Activated CD4-positive, alpha-beta memory T cell treated with anti-CD3 and anti-CD28 coated beads, Interleukin-2, amount 10 ng/mL, durations not matched to agents 7 days and 5 days (primary cell): ENCODE measurements around the gene PRG3. TPM values are rescaled to one million over a fixed set of nuclear protein-coding genes. Genes with fewer than 3 reads are reported as not detected.
A peak's percentile ranks its signal among the peaks of the same experiment; 100 is the strongest.
"Not testable (repeated sequence)": the region's sequence is repeated elsewhere in the genome, so short reads cannot be mapped to it uniquely, and the experiment has no call there.

Experiments used
- CTCF ChIA-PET: fragments of 350-600 bp; sonication (Branson Sonifier 250); formaldehyde crosslinking; loops from one replicate; lab custom pipeline; 2021; ENCODE audit warnings: antibody characterized with exemption, inconsistent platforms; lab: Charles Lee
- POLR2A ChIA-PET: fragments of 350-600 bp; sonication (Branson Sonifier 250); formaldehyde crosslinking; loops from one replicate; lab custom pipeline; 2021; ENCODE audit warnings: antibody characterized with exemption; lab: Charles Lee
- DNase-seq: peaks from one replicate; pipeline ENCODE4 v3.0.0-alpha.2; 2020
- H3K27ac Mint-ChIP-seq: one replicate; pipeline ENCODE4 v1.8.0; 2021; ENCODE audit warnings: mild to moderate bottlenecking, mixed read lengths
- H3K27me3 Mint-ChIP-seq: one replicate; pipeline ENCODE4 v1.8.0; 2021; ENCODE audit warnings: mixed read lengths
- H3K36me3 Mint-ChIP-seq: one replicate; pipeline ENCODE4 v1.8.0; 2021; ENCODE audit warnings: low read depth, mixed read lengths
- H3K4me1 Mint-ChIP-seq: one replicate; pipeline ENCODE4 v1.8.0; 2021; ENCODE audit warnings: mixed read lengths
- H3K4me3 Mint-ChIP-seq: one replicate; pipeline ENCODE4 v1.8.0; 2021; ENCODE audit warnings: mild to moderate bottlenecking, mixed read lengths
- H3K9me3 Mint-ChIP-seq: one replicate; pipeline ENCODE4 v1.8.0; 2021; ENCODE audit warnings: mixed read lengths
- total RNA-seq, 2 experiments: library from RNA; stranded (reverse); gene quantifications; one replicate each; pipeline ENCODE4 v1.2.3, GENCODE V29; 2021

Gene PRG3
- total RNA-seq, 2 experiments from 2014 or later: not detected

- Mint-ChIP-seq H3K4me1 (peaks cover 31% of the 10 kb centered on the region), H3K27me3 (peaks cover 15% of the 10 kb centered on the region), H3K36me3 (peaks cover 17% of the 10 kb centered on the region), H3K4me3 (no peak within 1 kb of the TSS), H3K9me3 (no peaks in the 10 kb centered on the region), H3K27ac (no peak within 1 kb of the TSS)
- DNase-seq: no peak
- ChIA-PET POLR2A (interaction anchor here (6.4 kb wide), 1 partner anchor 13 kb away, joined by 127 read pairs; the partner anchor contains the start of gene TNKS1BP1), CTCF (interaction anchor here (0.9 to 1.5 kb wide), 6 partner anchors 10 to 440 kb away, joined by 3 to 4 read pairs (median 3); partner anchors contain the start of gene TNKS1BP1)
These were observed 42.8 kb downstream of the PRG3 start, which contains the start of gene P2RX3 for GRCh38 chr11:57338142-57338541. Gene P2RX3 (plus strand): TSS chr11:57338352. CDS start chr11:57338551, 199 bp downstream.

DNA sequence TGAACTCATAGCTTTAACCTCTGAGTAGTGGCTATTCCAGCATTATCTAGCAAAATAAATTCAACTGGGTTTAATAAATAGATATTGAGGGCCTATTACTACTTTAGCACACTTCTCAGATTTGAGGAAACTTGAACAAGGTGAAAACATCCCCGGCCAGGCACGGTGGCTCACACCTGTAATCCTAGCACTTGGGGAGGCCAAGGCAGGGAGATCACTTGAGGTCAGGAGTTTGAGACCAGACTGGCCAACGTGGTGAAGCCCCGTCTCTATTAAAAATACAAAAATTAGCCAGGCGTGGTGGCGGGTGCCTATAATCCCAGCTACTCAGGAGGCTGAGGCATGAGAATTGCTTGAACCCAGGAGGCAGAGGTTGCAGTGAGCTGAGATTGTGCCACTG is 44.1 kb downstream of the PRG3 start:
- ChIA-PET POLR2A (interaction anchor here (2.7 to 6.4 kb wide), 2 partner anchors 12 to 25 kb away, joined by 12 to 127 read pairs; partner anchors contain the start of gene TNKS1BP1), CTCF (interaction anchor here (0.7 to 1.1 kb wide), 4 partner anchors 9 to 191 kb away, joined by 3 to 4 read pairs (median 3); no protein-coding TSS in a partner anchor)
- H3K4me3 Mint-ChIP-seq, H3K9me3 Mint-ChIP-seq, DNase-seq: not testable (repeated sequence)
- Mint-ChIP-seq H3K36me3 (peaks cover 28% of the 10 kb centered on the region), H3K4me1 (peaks cover 39% of the 10 kb centered on the region), H3K27ac (peak overlapping the region; percentile 98), H3K27me3 (peaks cover 15% of the 10 kb centered on the region)

DNA sequence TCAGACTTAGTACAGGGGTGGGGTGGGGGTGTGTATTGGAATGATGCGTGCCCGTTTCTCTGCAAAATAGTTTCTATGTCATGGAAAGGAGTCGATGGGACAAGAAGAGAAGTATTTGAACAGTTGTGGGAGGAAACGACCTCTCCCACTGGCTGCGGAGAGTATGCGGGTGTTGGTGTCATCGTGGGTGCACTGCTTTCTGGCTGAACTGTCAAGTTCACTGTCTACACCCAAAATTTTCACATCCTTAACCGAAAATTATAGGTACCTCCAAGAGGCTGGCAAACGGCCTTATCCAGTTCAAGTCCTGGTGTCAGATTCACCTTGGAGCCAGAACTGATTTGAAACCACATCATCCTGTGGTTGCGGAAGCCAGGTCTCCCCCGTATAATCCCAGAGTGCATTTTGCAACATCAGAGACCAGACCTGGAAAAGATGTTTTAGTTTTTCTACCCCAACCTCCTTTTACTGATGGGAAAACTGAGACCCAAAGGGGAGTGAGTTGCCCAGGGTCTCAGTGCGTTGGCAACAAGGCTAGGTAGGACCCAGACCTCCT is 44.8 kb downstream of the PRG3 start:
- H3K9me3 Mint-ChIP-seq: no peaks in the 10 kb centered on the region
- DNase-seq: peak; percentile 39
- peak overlapping the region; percentile 98 for H3K27ac Mint-ChIP-seq
- peaks cover 15% of the 10 kb centered on the region for H3K27me3 Mint-ChIP-seq
- CTCF ChIA-PET: interaction anchor here (1.1 to 3.0 kb wide), 4 partner anchors 10 to 191 kb away, joined by 3 to 18 read pairs (median 6); partner anchors contain the start of gene TNKS1BP1
- peaks cover 35% of the 10 kb centered on the region for H3K36me3 Mint-ChIP-seq
- peaks cover 40% of the 10 kb centered on the region for H3K4me1 Mint-ChIP-seq
- POLR2A ChIA-PET: interaction anchor here (1.3 to 6.4 kb wide), 5 partner anchors 11 to 1770 kb away, joined by 4 to 127 read pairs (median 9); partner anchors contain the start of genes FAM111B, SLC43A3 and TNKS1BP1
- peak overlapping the region; percentile 97 for H3K4me3 Mint-ChIP-seq

DNA sequence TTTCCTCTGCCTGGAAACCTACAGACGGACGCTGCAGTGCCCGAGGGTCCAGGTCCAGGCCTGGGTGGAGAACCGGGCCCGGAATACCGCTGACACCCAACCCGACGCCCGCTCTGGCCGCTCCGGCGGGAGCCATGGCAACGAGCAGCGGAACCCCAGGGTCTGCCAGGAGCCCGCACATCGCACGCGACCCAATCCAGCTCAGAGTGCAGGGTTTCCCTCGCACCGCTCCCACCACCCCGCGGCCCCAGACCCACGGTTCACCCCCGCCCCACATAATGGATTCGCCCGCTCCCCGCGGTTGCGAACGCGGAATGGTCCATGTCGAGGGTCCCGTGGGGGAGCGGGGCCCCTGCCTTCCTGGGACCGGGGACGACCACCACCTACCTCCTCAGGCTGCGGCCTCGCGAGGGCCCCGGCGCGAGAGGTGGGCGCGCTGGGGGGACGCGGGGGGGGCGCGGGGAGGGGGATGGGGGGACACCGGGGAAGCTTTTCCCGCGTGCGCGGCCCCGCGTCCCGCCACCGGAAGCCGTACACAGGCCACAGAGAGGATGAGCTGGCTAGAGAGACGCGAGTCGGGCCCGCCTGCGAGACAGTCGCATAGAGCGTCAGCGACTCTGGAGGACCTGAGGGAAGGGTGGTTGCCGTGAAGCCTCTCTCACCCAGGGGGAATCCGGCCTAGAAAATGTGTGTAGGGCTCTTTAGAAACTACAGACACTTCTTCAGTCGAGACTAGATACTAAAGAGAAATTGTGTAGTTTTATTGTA is 45.4 kb downstream of the PRG3 start, which contains the start of gene SSRP1:
SSRP1 (minus strand) TSS at position 550 of the 768 bp plus-strand sequence. CDS start 771 bp downstream, outside the sequence.
- peak; percentile 89 for DNase-seq
- H3K27me3 Mint-ChIP-seq: peaks cover 13% of the 10 kb centered on the region
- no peaks in the 10 kb centered on the region for H3K9me3 Mint-ChIP-seq
- peaks cover 42% of the 10 kb centered on the region for H3K36me3 Mint-ChIP-seq
- POLR2A ChIA-PET: interaction anchor here (0.5 to 6.4 kb wide), 10 partner anchors 11 to 1771 kb away, joined by 3 to 127 read pairs (median 4); partner anchors contain the start of genes FAM111B, MED19, SELENOH and SLC43A3
- H3K4me3 Mint-ChIP-seq: peak within 1 kb of the TSS; percentile 97
- H3K27ac Mint-ChIP-seq: peak within 1 kb of the TSS; percentile 98
- CTCF ChIA-PET: interaction anchor here (0.7 to 3.0 kb wide), 5 partner anchors 10 to 191 kb away, joined by 3 to 18 read pairs (median 6); partner anchors contain the start of gene TNKS1BP1
- H3K4me1 Mint-ChIP-seq: peaks cover 45% of the 10 kb centered on the region

DNA sequence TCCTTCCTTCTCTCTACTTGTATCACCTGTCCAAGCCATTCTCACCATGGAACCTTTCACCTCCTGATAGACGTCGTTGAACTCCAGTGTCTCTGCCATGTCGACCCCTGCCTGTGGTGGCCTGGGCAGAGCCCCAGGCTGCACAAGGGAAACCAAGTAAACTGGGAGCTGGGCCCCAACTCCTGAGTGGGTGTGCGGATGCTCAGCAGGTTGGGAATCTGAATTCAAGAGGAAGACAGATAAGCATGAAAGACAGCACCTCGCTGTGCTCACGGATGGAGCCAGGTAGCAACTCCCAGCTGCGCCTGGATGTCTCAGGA is 46.0 kb downstream of the PRG3 start:
- H3K27ac Mint-ChIP-seq: peak overlapping the region; percentile 84
- ChIA-PET CTCF (interaction anchor here (0.7 to 3.0 kb wide), 5 partner anchors 9 to 192 kb away, joined by 3 to 18 read pairs (median 6); partner anchors contain the start of gene TNKS1BP1), POLR2A (interaction anchor here (0.5 to 6.4 kb wide), 11 partner anchors 10 to 1772 kb away, joined by 3 to 127 read pairs (median 4); partner anchors contain the start of genes FAM111B, MED19, SELENOH and SLC43A3)
- H3K27me3 Mint-ChIP-seq: peaks cover 9% of the 10 kb centered on the region
- H3K9me3 Mint-ChIP-seq: no peaks in the 10 kb centered on the region
- H3K36me3 Mint-ChIP-seq: peaks cover 47% of the 10 kb centered on the region
- H3K4me3 Mint-ChIP-seq: peak overlapping the region; percentile 97
- no peak for DNase-seq
- peaks cover 51% of the 10 kb centered on the region for H3K4me1 Mint-ChIP-seq

DNA sequence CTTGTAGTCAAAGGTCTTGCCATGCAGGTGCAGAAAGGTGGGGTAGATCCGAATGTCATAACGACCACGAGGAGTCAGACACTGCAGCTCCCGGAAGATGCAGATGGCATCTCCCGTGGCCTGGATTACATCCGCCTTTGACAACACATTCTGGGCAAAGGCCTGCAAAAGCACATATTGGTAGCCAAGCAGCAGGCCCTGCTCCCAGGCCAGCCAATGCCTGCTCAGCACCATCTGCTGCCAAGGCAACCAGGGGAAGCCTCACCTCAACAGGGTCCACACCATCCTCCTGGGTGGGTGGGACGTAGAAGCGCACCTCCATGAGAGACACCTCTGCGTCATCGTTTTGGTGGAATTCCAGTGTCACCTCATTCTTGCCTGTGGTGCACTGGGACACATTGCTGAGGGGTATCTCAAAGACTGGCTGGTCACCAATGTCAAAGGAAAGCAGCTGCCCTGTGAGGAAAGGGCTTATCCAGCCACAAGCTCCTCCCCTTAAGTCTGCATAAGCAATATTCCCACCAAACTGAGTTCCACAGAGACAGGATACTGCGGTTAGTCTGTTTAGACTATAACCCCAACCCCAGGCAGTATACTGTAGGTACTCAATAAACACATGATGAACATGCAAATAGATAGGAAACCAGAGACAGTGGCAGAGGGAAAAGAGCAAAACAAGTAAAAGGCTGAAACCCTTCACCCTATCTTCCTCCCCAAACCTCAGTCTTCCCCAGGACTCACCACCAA is 48.1 kb downstream of the PRG3 start:
- H3K4me3 Mint-ChIP-seq: no peak overlapping the region
- DNase-seq: no peak
- POLR2A ChIA-PET: interaction anchor here (6.4 kb wide), 1 partner anchor 8 kb away, joined by 127 read pairs; the partner anchor contains the start of gene TNKS1BP1

GRCh38 chr11:57331720-57332119 is 49.2 kb downstream of the PRG3 start:
- no peaks in the 10 kb centered on the region for H3K9me3 Mint-ChIP-seq
- H3K4me1 Mint-ChIP-seq: peaks cover 69% of the 10 kb centered on the region
- ChIA-PET CTCF (interaction anchor here (1.7 kb wide), 1 partner anchor 18 kb away, joined by 4 read pairs; no protein-coding TSS in a partner anchor), POLR2A (no interaction called here)
- no peak overlapping the region for H3K4me3 Mint-ChIP-seq
- no peaks in the 10 kb centered on the region for H3K27me3 Mint-ChIP-seq
- no peak for DNase-seq
- H3K36me3 Mint-ChIP-seq: peaks cover 80% of the 10 kb centered on the region
- no peak overlapping the region for H3K27ac Mint-ChIP-seq

More for the DNA sequence above, 48.1 kb downstream of the PRG3 start:
- Mint-ChIP-seq H3K9me3 (no peaks in the 10 kb centered on the region), H3K4me1 (peaks cover 59% of the 10 kb centered on the region), H3K27me3 (no peaks in the 10 kb centered on the region), H3K27ac (no peak overlapping the region), H3K36me3 (peaks cover 68% of the 10 kb centered on the region)
- CTCF ChIA-PET: interaction anchor here (1.2 to 3.0 kb wide), 2 partner anchors 7 to 125 kb away, joined by 3 to 18 read pairs; partner anchors contain the start of gene TNKS1BP1

GRCh38 chr11:57330029-57330428 is 50.9 kb downstream of the PRG3 start:
- no peaks in the 10 kb centered on the region for H3K9me3 Mint-ChIP-seq
- POLR2A ChIA-PET: interaction anchor here (1.0 kb wide), 1 partner anchor 19 kb away, joined by 3 read pairs; no protein-coding TSS in a partner anchor
- DNase-seq: no peak
- H3K4me3 Mint-ChIP-seq: no peak overlapping the region
- no peaks in the 10 kb centered on the region for H3K27me3 Mint-ChIP-seq
- peaks cover 73% of the 10 kb centered on the region for H3K4me1 Mint-ChIP-seq
- H3K27ac Mint-ChIP-seq: no peak overlapping the region
- H3K36me3 Mint-ChIP-seq: peaks cover 92% of the 10 kb centered on the region
- CTCF ChIA-PET: no interaction called here

DNA sequence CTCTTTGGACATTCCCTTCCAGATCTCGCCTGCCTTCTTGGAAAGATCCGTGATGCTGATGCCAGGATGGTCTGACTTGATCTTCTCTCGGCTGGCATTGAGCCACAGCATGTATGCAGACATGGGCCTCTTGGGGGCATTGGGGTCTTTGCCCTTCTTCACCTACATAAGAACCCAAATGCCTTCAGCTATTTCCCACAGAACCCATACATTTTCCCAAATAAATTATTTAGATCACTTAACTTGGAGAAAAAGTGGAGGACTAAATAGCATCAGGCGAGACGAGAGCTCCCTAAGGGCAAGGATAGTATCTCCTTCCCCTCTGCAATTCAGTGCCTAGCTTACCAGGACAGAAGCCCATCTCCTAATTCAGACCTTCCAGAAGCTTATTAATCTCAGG is 53.2 kb downstream of the PRG3 start:
- DNase-seq: no peak
- Mint-ChIP-seq H3K4me1 (peaks cover 60% of the 10 kb centered on the region), H3K9me3 (no peaks in the 10 kb centered on the region), H3K4me3 (no peak overlapping the region), H3K27ac (peak overlapping the region; percentile 12), H3K36me3 (peaks cover 72% of the 10 kb centered on the region), H3K27me3 (no peaks in the 10 kb centered on the region)
- ChIA-PET POLR2A (no interaction called here), CTCF (no interaction called here)
